NCI-H1105 (cell line): Measurements from ENCODE around the gene KCNK2.

Experiments
- DNase-seq: peaks from one replicate; lab custom pipeline; 2025; lab: John Stamatoyannopoulos, UW

Gene KCNK2

GRCh38 chr1:215101511-215101910 is 19.0 kb downstream of the KCNK2 start:
- DNase-seq, result no peak

- no peak for DNase-seq
Measured at GRCh38 chr1:215104283-215104682, 21.7 kb downstream of the KCNK2 start.

- no peak for DNase-seq
Measured at GRCh38 chr1:215106067-215106466, 23.5 kb downstream of the KCNK2 start.

- no peak for DNase-seq
Measured at GRCh38 chr1:215109171-215109570, 26.6 kb downstream of the KCNK2 start.

GRCh38 chr1:215111916-215112315 is 29.4 kb downstream of the KCNK2 start:
- no peak for DNase-seq

- DNase-seq, result no peak
Measured at GRCh38 chr1:215113776-215114153, 31.2 kb downstream of the KCNK2 start.

GRCh38 chr1:215114154-215114933 is 31.8 kb downstream of the KCNK2 start:
- peak; percentile 65 for DNase-seq

- no peak for DNase-seq
Measured at GRCh38 chr1:215115760-215116159, 33.2 kb downstream of the KCNK2 start.

GRCh38 chr1:215118081-215118480 is 35.5 kb downstream of the KCNK2 start:
- DNase-seq, result no peak

- no peak for DNase-seq
Measured at GRCh38 chr1:215119056-215119455, 36.5 kb downstream of the KCNK2 start.

- no peak for DNase-seq
Measured at GRCh38 chr1:215119719-215120365, 37.3 kb downstream of the KCNK2 start.

GRCh38 chr1:215128504-215128903 is 46.0 kb downstream of the KCNK2 start:
- DNase-seq, result no peak

GRCh38 chr1:215131291-215131690 is 48.8 kb downstream of the KCNK2 start:
- no peak for DNase-seq

GRCh38 chr1:215132156-215132555 is 49.6 kb downstream of the KCNK2 start:
- DNase-seq, result no peak

GRCh38 chr1:215133532-215133931 is 51.0 kb downstream of the KCNK2 start:
- DNase-seq, result no peak

- DNase-seq, result no peak
Measured at GRCh38 chr1:215137985-215138384, 55.4 kb downstream of the KCNK2 start.

GRCh38 chr1:215140135-215140534 is 57.6 kb downstream of the KCNK2 start:
- no peak for DNase-seq

GRCh38 chr1:215141460-215141859 is 58.9 kb downstream of the KCNK2 start:
- DNase-seq, result no peak

- no peak for DNase-seq
Measured at GRCh38 chr1:215143497-215143896, 61.0 kb downstream of the KCNK2 start.

GRCh38 chr1:215146240-215146975 is 63.9 kb downstream of the KCNK2 start:
- DNase-seq, result no peak

- no peak for DNase-seq
Measured at GRCh38 chr1:215147024-215147423, 64.5 kb downstream of the KCNK2 start.

- DNase-seq, result no peak
Measured at GRCh38 chr1:215151841-215152549, 69.5 kb downstream of the KCNK2 start.
